GM23338 (cell line): ENCODE data around the gene RARRES2. TPM values are rescaled to one million over a fixed set of nuclear protein-coding genes. Genes with fewer than 3 reads are reported as not detected.
A peak's percentile ranks its signal among the peaks of the same experiment; 100 is the strongest.

Experiments
- ATAC-seq: fragments of 200-7000 bp; cut with Tn5 transposase; 3 replicates; pipeline ENCODE4 v1.9.1; 2020
- DNase-seq: peaks from one replicate; pipeline ENCODE4 v3.0.0-alpha.2; 2015; ENCODE audit warnings: low spot score
- H2AFZ ChIP-seq: fragments of 200-600 bp; sonication (generic); 2 replicates; pipeline ENCODE4 v1.8.0; 2016; ENCODE audit warnings: antibody characterized with exemption, mild to moderate bottlenecking, moderate library complexity
- H3F3A ChIP-seq: fragments of 200-600 bp; sonication (generic); replicated peaks from 2 replicates; pipeline ENCODE4 v1.8.0; 2017; ENCODE audit warnings: antibody characterized with exemption, mixed run types, low read depth
- H3K27ac ChIP-seq: fragments of 200-600 bp; sonication (generic); 2 replicates; pipeline ENCODE4 v1.6.1; 2016; ENCODE audit warnings: low read depth
- H3K27me3 ChIP-seq: fragments of 200-600 bp; sonication (generic); 2 replicates; pipeline ENCODE4 v1.8.0; 2016; ENCODE audit warnings: mild to moderate bottlenecking, mixed run types, moderate library complexity; ENCODE audit not compliant: insufficient read depth
- H3K36me3 ChIP-seq: fragments of 200-600 bp; sonication (generic); 2 replicates; pipeline ENCODE4 v1.8.0; 2016; ENCODE audit warnings: mild to moderate bottlenecking; ENCODE audit not compliant: insufficient read depth
- H3K4me1 ChIP-seq: fragments of 200-600 bp; sonication (generic); 2 replicates; pipeline ENCODE4 v1.8.0; 2016; ENCODE audit warnings: mild to moderate bottlenecking, moderate library complexity; ENCODE audit not compliant: insufficient read depth
- H3K4me2 ChIP-seq: fragments of 200-600 bp; sonication (generic); 2 replicates; pipeline ENCODE4 v1.7.1; 2017; ENCODE audit warnings: mixed run types
- H3K4me3 ChIP-seq: fragments of 200-600 bp; sonication (generic); 2 replicates; pipeline ENCODE4 v1.6.1; 2016; ENCODE audit warnings: mixed run types
- H3K79me2 ChIP-seq: fragments of 200-600 bp; sonication (generic); replicated peaks from 2 replicates; pipeline ENCODE4 v1.8.0; 2017; ENCODE audit warnings: mild to moderate bottlenecking; ENCODE audit not compliant: insufficient read depth
- H3K9me2 ChIP-seq: fragments of 200-600 bp; sonication (generic); 2 replicates; pipeline ENCODE4 v1.8.0; 2017; ENCODE audit not compliant: insufficient read depth
- H4K20me1 ChIP-seq: fragments of 200-600 bp; sonication (generic); replicated peaks from 2 replicates; pipeline ENCODE4 v1.8.0; 2017; ENCODE audit warnings: mild to moderate bottlenecking; ENCODE audit not compliant: insufficient read depth
- H3K27ac Mint-ChIP-seq: 2 replicates; pipeline ENCODE4 v1.8.0; 2020; ENCODE audit warnings: inconsistent platforms, mild to moderate bottlenecking, moderate library complexity, mixed read lengths
- H3K27me3 Mint-ChIP-seq: 3 replicates; pipeline ENCODE4 v1.8.0; 2022; ENCODE audit warnings: low read depth, mild to moderate bottlenecking, moderate library complexity, mixed read lengths, inconsistent platforms; ENCODE audit not compliant: insufficient read depth, poor library complexity
- H3K36me3 Mint-ChIP-seq: 3 replicates; pipeline ENCODE4 v1.8.0; 2021; ENCODE audit warnings: low read depth, mild to moderate bottlenecking, inconsistent platforms, moderate library complexity, mixed read lengths
- H3K4me1 Mint-ChIP-seq: 3 replicates; pipeline ENCODE4 v1.8.0; 2020; ENCODE audit warnings: mild to moderate bottlenecking, inconsistent platforms, mixed read lengths
- H3K4me3 Mint-ChIP-seq: 3 replicates; pipeline ENCODE4 v1.8.0; 2021; ENCODE audit warnings: moderate library complexity, mild to moderate bottlenecking, inconsistent platforms, mixed read lengths
- H3K9me3 Mint-ChIP-seq: 3 replicates; pipeline ENCODE4 v1.8.0; 2020; ENCODE audit warnings: moderate library complexity, mild to moderate bottlenecking, inconsistent platforms, mixed read lengths
- CREB1 ChIP-seq: fragments of 250-450 bp; sonication (Bioruptor Pico); IDR thresholded peaks from 2 replicates; pipeline ENCODE4 v1.5.0; 2020; ENCODE audit warnings: low read depth, mild to moderate bottlenecking, moderate library complexity
- ETS1 ChIP-seq: IDR thresholded peaks from 2 replicates; pipeline ENCODE4 v1.6.1; 2016; ENCODE audit warnings: antibody characterized with exemption
- EZH2 ChIP-seq: fragments of 200-600 bp; sonication (generic); IDR thresholded peaks from one replicate; pipeline ENCODE4 v1.8.0; 2017; ENCODE audit warnings: antibody characterized with exemption, mild to moderate bottlenecking, low read depth; ENCODE audit not compliant: unreplicated experiment
- EZH2phosphoT487 ChIP-seq: fragments of 200-600 bp; sonication (generic); IDR thresholded peaks from one replicate; pipeline ENCODE4 v1.8.1; 2018; ENCODE audit warnings: antibody characterized with exemption; ENCODE audit not compliant: unreplicated experiment
- POLR2AphosphoS5 ChIP-seq: IDR thresholded peaks from 2 replicates; pipeline ENCODE4 v1.6.1; 2016; ENCODE audit warnings: antibody characterized with exemption, low read depth
- ZNF114 ChIP-seq: fragments of 250-450 bp; sonication (Bioruptor Pico); IDR thresholded peaks from 2 replicates; pipeline ENCODE4 v1.5.0; 2020; ENCODE audit warnings: mild to moderate bottlenecking, moderate library complexity
- ZNF331 ChIP-seq: fragments of 250-450 bp; sonication (Bioruptor Pico); IDR thresholded peaks from 2 replicates; pipeline ENCODE4 v1.5.0; 2020; ENCODE audit warnings: low read depth, mild to moderate bottlenecking, moderate library complexity
- ZNF462 ChIP-seq: fragments of 250-450 bp; sonication (Bioruptor Pico); IDR thresholded peaks from 2 replicates; pipeline ENCODE4 v1.5.0; 2020; ENCODE audit warnings: mild to moderate bottlenecking, moderate library complexity
- polyA plus RNA-seq: library from polyadenylated mRNA; unstranded; fragments of >200 nt; fragmentation: Nextera tagmentation; extraction: Ambion mirVana; gene quantifications from 2 replicates; pipeline ENCODE4 v1.2.1, GENCODE V29; 2016
- total RNA-seq: library from RNA; depleted of rRNA; stranded (reverse); fragments of >200 nt; shearing (Covaris generic); gene quantifications from 2 replicates; pipeline ENCODE4 v1.2.3, GENCODE V29; 2014
- TF ChIP-seq, protein P1 (sequence below): IDR thresholded peaks from one replicate; pipeline ENCODE4 v1.6.1; 2018; ENCODE audit warnings: antibody characterized with exemption; ENCODE audit not compliant: unreplicated experiment

The RARRES2 gene
- total and polyA plus RNA-seq, 2 experiments from 2014 or later, result 169 to 314 TPM

DNA sequence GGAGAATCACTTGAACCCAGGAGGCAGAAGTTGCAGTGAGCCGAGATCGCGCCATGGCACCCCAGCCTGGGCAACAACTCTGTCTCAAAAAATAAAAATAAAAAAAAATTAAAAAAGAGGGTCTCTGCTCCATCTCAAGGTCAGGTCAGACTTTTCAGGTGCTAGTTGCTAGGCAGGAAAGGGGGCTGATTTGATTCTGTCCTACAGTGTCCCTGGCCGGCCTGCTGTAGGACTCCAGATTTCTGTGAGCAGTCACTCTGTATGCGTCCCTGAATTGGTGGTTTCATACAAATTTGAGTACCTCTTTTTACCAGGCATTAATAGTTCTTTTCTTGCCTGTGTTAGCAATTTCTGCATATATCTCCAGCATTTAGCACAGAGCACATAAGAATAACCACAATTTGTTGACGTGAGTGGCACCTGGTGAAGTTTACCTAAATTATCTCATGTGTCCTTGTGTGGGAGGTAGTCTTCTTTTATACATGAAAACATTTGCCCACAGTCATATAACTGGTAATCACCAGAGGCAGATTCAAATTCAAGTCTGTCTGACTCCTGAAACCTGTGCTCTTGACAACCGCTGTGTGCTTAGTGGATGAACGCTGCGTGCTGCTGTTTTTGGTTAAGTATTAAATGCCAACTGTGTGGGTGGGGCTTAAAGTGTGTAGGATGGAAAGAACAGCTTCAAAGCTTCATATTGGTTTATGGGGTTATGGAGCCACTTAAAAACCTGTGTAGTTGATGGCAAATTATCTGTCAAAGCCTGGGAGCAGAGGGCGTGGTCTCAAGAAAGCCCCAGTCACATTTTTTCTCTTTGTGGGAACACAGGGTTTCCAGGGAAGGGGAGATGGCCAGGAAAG is 34.5 kb upstream of the RARRES2 start (continued):
- TF ChIP-seq, protein P1, sequence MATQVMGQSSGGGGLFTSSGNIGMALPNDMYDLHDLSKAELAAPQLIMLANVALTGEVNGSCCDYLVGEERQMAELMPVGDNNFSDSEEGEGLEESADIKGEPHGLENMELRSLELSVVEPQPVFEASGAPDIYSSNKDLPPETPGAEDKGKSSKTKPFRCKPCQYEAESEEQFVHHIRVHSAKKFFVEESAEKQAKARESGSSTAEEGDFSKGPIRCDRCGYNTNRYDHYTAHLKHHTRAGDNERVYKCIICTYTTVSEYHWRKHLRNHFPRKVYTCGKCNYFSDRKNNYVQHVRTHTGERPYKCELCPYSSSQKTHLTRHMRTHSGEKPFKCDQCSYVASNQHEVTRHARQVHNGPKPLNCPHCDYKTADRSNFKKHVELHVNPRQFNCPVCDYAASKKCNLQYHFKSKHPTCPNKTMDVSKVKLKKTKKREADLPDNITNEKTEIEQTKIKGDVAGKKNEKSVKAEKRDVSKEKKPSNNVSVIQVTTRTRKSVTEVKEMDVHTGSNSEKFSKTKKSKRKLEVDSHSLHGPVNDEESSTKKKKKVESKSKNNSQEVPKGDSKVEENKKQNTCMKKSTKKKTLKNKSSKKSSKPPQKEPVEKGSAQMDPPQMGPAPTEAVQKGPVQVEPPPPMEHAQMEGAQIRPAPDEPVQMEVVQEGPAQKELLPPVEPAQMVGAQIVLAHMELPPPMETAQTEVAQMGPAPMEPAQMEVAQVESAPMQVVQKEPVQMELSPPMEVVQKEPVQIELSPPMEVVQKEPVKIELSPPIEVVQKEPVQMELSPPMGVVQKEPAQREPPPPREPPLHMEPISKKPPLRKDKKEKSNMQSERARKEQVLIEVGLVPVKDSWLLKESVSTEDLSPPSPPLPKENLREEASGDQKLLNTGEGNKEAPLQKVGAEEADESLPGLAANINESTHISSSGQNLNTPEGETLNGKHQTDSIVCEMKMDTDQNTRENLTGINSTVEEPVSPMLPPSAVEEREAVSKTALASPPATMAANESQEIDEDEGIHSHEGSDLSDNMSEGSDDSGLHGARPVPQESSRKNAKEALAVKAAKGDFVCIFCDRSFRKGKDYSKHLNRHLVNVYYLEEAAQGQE, result no peak
- TF ChIP-seq ZNF114 (CRISPR knock-in tag), result no peak

GRCh38 chr7:150374472-150374871 is 33.0 kb upstream of the RARRES2 start:
- DNase-seq, result no peak
- H2AFZ ChIP-seq, result no peak overlapping the region
- peaks cover 29% of the 10 kb centered on the region for H3K27me3 Mint-ChIP-seq
- peak overlapping the region; percentile 97 for H3K27ac ChIP-seq
- no peak for ATAC-seq
- 0 out of 2 replicates have a peak, but pooled peaks cover 3% of the 10 kb centered on the region for H3K36me3 ChIP-seq
- peak overlapping the region; percentile 51; the same call in 1 of the 2 replicates for H3K4me2 ChIP-seq
- H3K79me2 ChIP-seq, result peaks cover 35% of the 10 kb centered on the region
- peaks cover 48% of the 10 kb centered on the region for H3K4me1 ChIP-seq
- H3K9me3 Mint-ChIP-seq, result no peaks in the 10 kb centered on the region
- H3K36me3 Mint-ChIP-seq, result peaks cover 53% of the 10 kb centered on the region
- peak overlapping the region; percentile 85 for H3K27ac Mint-ChIP-seq
- H4K20me1 ChIP-seq, result peaks cover 5% of the 10 kb centered on the region
- peaks cover 67% of the 10 kb centered on the region for H3K4me1 Mint-ChIP-seq
- no peaks in the 10 kb centered on the region for H3K27me3 ChIP-seq
- H3K9me2 ChIP-seq, result no peaks in the 10 kb centered on the region
- H3F3A ChIP-seq, result peaks cover 45% of the 10 kb centered on the region
- no peak overlapping the region for H3K4me3 ChIP-seq
- no peak overlapping the region for H3K4me3 Mint-ChIP-seq
- no peak for TF ChIP-seq EZH2
- TF ChIP-seq, protein P1, result no peak
- no peak for TF ChIP-seq ZNF114 (CRISPR knock-in tag)
- TF ChIP-seq POLR2AphosphoS5, result no peak
- no peak for TF ChIP-seq EZH2phosphoT487
- TF ChIP-seq ETS1, result no peak
- no peak for TF ChIP-seq CREB1 (CRISPR knock-in tag)
- no peak for TF ChIP-seq ZNF462 (CRISPR knock-in tag)
- TF ChIP-seq ZNF331 (CRISPR knock-in tag), result no peak
